Measurements from ENCODE around the gene LSR. TPM values are rescaled to one million over a fixed set of nuclear protein-coding genes. Genes with fewer than 3 reads are reported as not detected.

The LSR gene
- polyA plus RNA-seq, 1 donor (not counting 4 experiments of a cell fraction or from before 2014, with no cell fraction given), result 51.3 TPM

DNA sequence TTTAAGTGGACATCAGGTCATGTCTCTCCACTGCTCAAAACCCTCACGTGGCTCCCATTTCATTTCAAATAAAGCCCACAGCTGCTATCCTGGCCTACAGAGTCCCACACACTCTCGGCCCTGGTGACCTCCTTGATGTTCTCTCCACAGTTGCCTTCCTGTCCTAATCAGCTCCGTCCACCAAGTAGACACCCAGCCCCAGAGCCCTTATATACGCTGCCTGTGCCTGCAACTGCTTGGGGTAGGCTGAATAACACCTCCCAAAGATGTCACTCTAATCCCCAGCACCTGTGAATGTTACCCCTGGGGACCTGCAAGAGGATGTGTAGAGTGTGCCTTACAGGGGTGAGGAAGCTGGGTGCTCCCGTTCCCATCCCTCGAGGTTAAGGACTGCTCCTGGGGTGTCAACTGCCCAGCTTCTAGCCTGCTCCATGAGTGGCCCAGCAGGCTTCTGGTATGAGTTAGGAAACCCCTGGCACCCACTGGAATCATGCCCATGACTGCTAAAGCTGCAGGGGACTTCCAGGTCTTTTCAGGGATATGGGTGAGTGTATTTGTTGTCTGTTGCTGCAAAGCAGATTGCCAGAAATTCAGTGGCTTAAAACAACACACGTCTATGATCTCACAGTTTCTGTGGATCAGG, 26.3 kb upstream of the LSR start:
- Histone ChIP-seq H3K27ac (ENCODE audit: control insufficient read depth, insufficient read depth, low read length) (no peak overlapping the region), H3K27me3 (ENCODE audit: control insufficient read depth, extremely low read depth, insufficient read depth, low read length) (no peaks in the 10 kb centered on the region), H3K9me3 (ENCODE audit: control insufficient read depth, low read depth, low read length) (peaks cover 2% of the 10 kb centered on the region), H3K9ac (ENCODE audit: control insufficient read depth, extremely low read depth, insufficient read depth, low read length) (no peak overlapping the region), H3K4me3 (ENCODE audit: control insufficient read depth in 2 of 3, extremely low read depth in 1 of 3, insufficient read depth in 2 of 3, low read depth in 1 of 3, low read length in 3 of 3) (no peak overlapping the region), H2AFZ (ENCODE audit: control insufficient read depth, low read length) (no peak overlapping the region), H4K20me1 (ENCODE audit: control insufficient read depth, extremely low read depth, insufficient read depth, low read length) (no peaks in the 10 kb centered on the region), H3K79me2 (ENCODE audit: control insufficient read depth, insufficient read depth, low read length) (no peaks in the 10 kb centered on the region), H3K9me1 (ENCODE audit: control insufficient read depth, extremely low read depth, insufficient read depth, low read length) (no peaks in the 10 kb centered on the region), H3K36me3 (ENCODE audit: control insufficient read depth in 2 of 2, extremely low read depth in 1 of 2, insufficient read depth in 2 of 2, low read length in 2 of 2) (no peaks in the 10 kb centered on the region), H3K4me2 (ENCODE audit: control insufficient read depth, extremely low read depth, insufficient read depth, low read depth, low read length) (no peak overlapping the region), H3K4me1 (ENCODE audit: control insufficient read depth, extremely low read depth, insufficient read depth, low read length) (no peaks in the 10 kb centered on the region)
- DNase-seq (ENCODE audit: low read depth, low spot score) (no peak), FAIRE-seq (no peak)
- TF ChIP-seq EZH2 (IDR thresholded peaks at IDR 0.05; ENCODE audit: low read length), result no peak
- no peak for TF ChIP-seq CTCF (optimal IDR thresholded peaks at IDR 0.05 in 1 of 3, IDR thresholded peaks at IDR 0.05 in 1 of 3, conservative IDR thresholded peaks at IDR 0.05 in 1 of 3; ENCODE audit: extremely low read depth in 1 of 3, insufficient read depth in 2 of 3, low read length in 3 of 3)
- dilution Hi-C loops (cut with MboI; ENCODE audit: extremely low pct_ligation_motif_present, low sequenced_read_pairs), result no loop called here

DNA sequence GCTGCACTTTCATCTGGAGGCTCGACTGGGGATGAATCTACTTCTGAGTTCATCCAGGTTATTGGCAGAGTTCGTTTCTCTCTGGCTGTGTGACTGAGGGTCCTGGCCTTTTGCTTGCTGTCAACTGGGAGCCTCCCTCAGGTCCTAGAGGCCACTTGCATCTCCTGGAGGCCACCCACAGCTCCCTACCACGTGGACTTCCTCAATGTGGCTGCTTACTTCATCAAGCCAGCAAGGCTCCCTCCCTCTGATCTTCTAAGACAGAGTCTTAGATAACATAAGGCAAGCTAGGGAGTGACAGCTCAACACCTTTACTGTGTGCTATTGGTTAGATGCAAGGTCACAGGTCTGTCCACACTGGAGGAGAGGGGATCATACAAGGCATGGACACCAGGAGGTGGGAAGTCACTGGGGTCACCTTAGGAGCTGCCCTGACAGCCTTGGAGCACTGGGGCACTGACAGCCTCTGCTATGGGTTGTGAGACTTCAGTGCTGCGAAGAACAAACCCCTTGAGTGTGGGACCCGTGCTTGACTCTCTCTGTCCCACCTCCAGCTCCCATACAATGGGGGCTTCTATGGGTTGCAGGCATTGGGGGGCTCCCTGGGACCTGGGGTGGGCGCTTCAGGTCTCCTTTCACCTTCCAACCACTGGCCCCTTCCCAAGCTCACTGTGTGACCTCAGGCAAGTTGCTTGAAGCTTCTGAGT, 25.6 kb upstream of the LSR start:
- Histone ChIP-seq H3K9me1 (ENCODE audit: control insufficient read depth, extremely low read depth, insufficient read depth, low read length) (no peaks in the 10 kb centered on the region), H3K27ac (ENCODE audit: control insufficient read depth, insufficient read depth, low read length) (no peak overlapping the region), H3K36me3 (ENCODE audit: control insufficient read depth in 2 of 2, extremely low read depth in 1 of 2, insufficient read depth in 2 of 2, low read length in 2 of 2) (no peaks in the 10 kb centered on the region), H3K4me3 (ENCODE audit: control insufficient read depth in 2 of 3, extremely low read depth in 1 of 3, insufficient read depth in 2 of 3, low read depth in 1 of 3, low read length in 3 of 3) (no peak overlapping the region), H3K9me3 (ENCODE audit: control insufficient read depth, low read depth, low read length) (peaks cover 2% of the 10 kb centered on the region), H3K4me1 (ENCODE audit: control insufficient read depth, extremely low read depth, insufficient read depth, low read length) (no peaks in the 10 kb centered on the region), H2AFZ (ENCODE audit: control insufficient read depth, low read length) (no peak overlapping the region), H3K4me2 (ENCODE audit: control insufficient read depth, extremely low read depth, insufficient read depth, low read depth, low read length) (no peak overlapping the region), H3K79me2 (ENCODE audit: control insufficient read depth, insufficient read depth, low read length) (no peaks in the 10 kb centered on the region), H3K9ac (ENCODE audit: control insufficient read depth, extremely low read depth, insufficient read depth, low read length) (no peak overlapping the region), H3K27me3 (ENCODE audit: control insufficient read depth, extremely low read depth, insufficient read depth, low read length) (no peaks in the 10 kb centered on the region), H4K20me1 (ENCODE audit: control insufficient read depth, extremely low read depth, insufficient read depth, low read length) (no peaks in the 10 kb centered on the region)
- no peak for TF ChIP-seq CTCF (optimal IDR thresholded peaks at IDR 0.05 in 1 of 3, IDR thresholded peaks at IDR 0.05 in 1 of 3, conservative IDR thresholded peaks at IDR 0.05 in 1 of 3; ENCODE audit: extremely low read depth in 1 of 3, insufficient read depth in 2 of 3, low read length in 3 of 3)
- TF ChIP-seq EZH2 (IDR thresholded peaks at IDR 0.05; ENCODE audit: low read length), result no peak
- DNase-seq (ENCODE audit: low read depth, low spot score), result no peak
- dilution Hi-C loops (cut with MboI; ENCODE audit: extremely low pct_ligation_motif_present, low sequenced_read_pairs), result no loop called here
- FAIRE-seq, result no peak
